ENCODE data around the gene ARHGAP1. TPM values are rescaled to one million over a fixed set of nuclear protein-coding genes. Genes with fewer than 3 reads are reported as not detected.

The ARHGAP1 gene
- total and polyA plus RNA-seq, 9 of the 15 experiments (the other 6 are each of a cell fraction or from before 2014, with no cell fraction given), result 3.6 to 30.4 (median 8.2) TPM

- TF ChIP-seq ATF1 (CRISPR knock-in tag; IDR thresholded peaks at IDR 0.05) (0 out of 2 replicates have a peak, but pooled peaks have one; percentile 14), ATF1 (tag; IDR thresholded peaks at IDR 0.05) (peak; percentile 95), NR4A1 (CRISPR knock-in tag; IDR thresholded peaks at IDR 0.05) (no peak), NR4A1 (tag; IDR thresholded peaks at IDR 0.05) (peak; percentile 71), PURB (CRISPR knock-in tag; IDR thresholded peaks at IDR 0.05; ENCODE audit: low read depth) (no peak), TBP (optimal IDR thresholded peaks at IDR 0.05; ENCODE audit: low read depth, low read length) (peak; percentile 77), BRF2 (IDR thresholded peaks at IDR 0.05; ENCODE audit: borderline replicate concordance, insufficient read depth, insufficient read length) (no peak), BMI1 (IDR thresholded peaks at IDR 0.05; ENCODE audit: low read length) (no peak), ILF3 (IDR thresholded peaks at IDR 0.05; ENCODE audit: borderline replicate concordance) (no peak; the same call in 1 of the 2 replicates), ZNF507 (tag; conservative IDR thresholded peaks at IDR 0.05) (no peak), SMARCE1 (IDR thresholded peaks at IDR 0.05) (no peak), PHTF2 (CRISPR knock-in tag; IDR thresholded peaks at IDR 0.05) (no peak), IRF2 (CRISPR knock-in tag; IDR thresholded peaks at IDR 0.05) (no peak), SPI1 (IDR thresholded peaks at IDR 0.05; ENCODE audit: borderline replicate concordance, low read depth, low read length) (peak; percentile 73), TEAD2 (tag; IDR thresholded peaks at IDR 0.05) (no peak), ZNF518B (CRISPR knock-in tag; IDR thresholded peaks at IDR 0.05) (no peak), ZBTB2 (IDR thresholded peaks at IDR 0.05) (peak; percentile 56; the same call in 1 of the 2 replicates), SMAD4 (CRISPR knock-in tag; conservative IDR thresholded peaks at IDR 0.05) (peak; percentile 73; the same call in 1 of the 2 replicates)
- TF ChIP-seq, protein P1, sequence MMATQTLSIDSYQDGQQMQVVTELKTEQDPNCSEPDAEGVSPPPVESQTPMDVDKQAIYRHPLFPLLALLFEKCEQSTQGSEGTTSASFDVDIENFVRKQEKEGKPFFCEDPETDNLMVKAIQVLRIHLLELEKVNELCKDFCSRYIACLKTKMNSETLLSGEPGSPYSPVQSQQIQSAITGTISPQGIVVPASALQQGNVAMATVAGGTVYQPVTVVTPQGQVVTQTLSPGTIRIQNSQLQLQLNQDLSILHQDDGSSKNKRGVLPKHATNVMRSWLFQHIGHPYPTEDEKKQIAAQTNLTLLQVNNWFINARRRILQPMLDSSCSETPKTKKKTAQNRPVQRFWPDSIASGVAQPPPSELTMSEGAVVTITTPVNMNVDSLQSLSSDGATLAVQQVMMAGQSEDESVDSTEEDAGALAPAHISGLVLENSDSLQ (IDR thresholded peaks at IDR 0.05), result peak; percentile 93
- TF ChIP-seq, protein P2, sequence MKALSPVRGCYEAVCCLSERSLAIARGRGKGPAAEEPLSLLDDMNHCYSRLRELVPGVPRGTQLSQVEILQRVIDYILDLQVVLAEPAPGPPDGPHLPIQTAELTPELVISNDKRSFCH (CRISPR knock-in tag; IDR thresholded peaks at IDR 0.05), result no peak
- TF ChIP-seq, protein P2 (tag; IDR thresholded peaks at IDR 0.05), result peak; percentile 92
Observed at GRCh38 chr11:46700241-46701077, at the start of gene ARHGAP1, which contains the start of gene ZNF408 (continued).
